K562 (cell line): ENCODE results near the gene HTR3E. TPM values are rescaled to one million over a fixed set of nuclear protein-coding genes. Genes with fewer than 3 reads are reported as not detected.

ENCODE experiments used
- ATF6 ChIP-seq: sonication (generic); formaldehyde crosslinking; IDR thresholded peaks from 2 replicates; pipeline ENCODE4 v1.4.0; 2020; ENCODE audit warnings: mild to moderate bottlenecking, missing genetic modification reagents
- FOXK2 ChIP-seq, 2 experiments: fragments of 450-650 bp; IDR thresholded peaks in 1 of 2; conservative IDR thresholded peaks in 1 of 2; 2 replicates each; pipeline ENCODE4 v1.6.1; 2016; ENCODE audit warnings: low read depth in 2 of 2, mild to moderate bottlenecking in 1 of 2
- JUNB ChIP-seq: fragments of 450-650 bp; formaldehyde crosslinking; conservative IDR thresholded peaks from 2 replicates; pipeline ENCODE4 v1.4.0; 2020; ENCODE audit warnings: mild to moderate bottlenecking
- REST ChIP-seq, 2 experiments: fragments of 450-650 bp; formaldehyde crosslinking in 1 of 2; IDR thresholded peaks; 2 replicates each; pipeline versions ENCODE4 v1.4.0 to v1.6.1; 2014 to 2020; ENCODE audit warnings: mild to moderate bottlenecking in 2 of 2, borderline replicate concordance in 1 of 2, low read depth in 1 of 2
- ZNF311 ChIP-seq: fragments of 250-450 bp; sonication (Bioruptor Pico); IDR thresholded peaks from 2 replicates; pipeline ENCODE4 v1.4.0; 2020; ENCODE audit warnings: mild to moderate bottlenecking, moderate library complexity
- polyA plus RNA-seq, 8 experiments: library from polyadenylated mRNA; depleted of rRNA in 4 of 8; stranded (reverse) in 5 of 8; unstranded in 3 of 8; fragments of >200 nt; fragmentation: Nextera tagmentation in 2 of 8; fragmentation: Illumina TruSeq in 1 of 8; extraction: Ambion mirVana in 2 of 8; extraction: Trizol in 1 of 8; gene quantifications; 2 replicates each; pipeline versions ENCODE4 v1.2.1 to v1.2.3, GENCODE V29; 2011 to 2014; ENCODE audit warnings: inconsistent platforms in 1 of 8, missing spikeins in 1 of 8
- total RNA-seq, 7 experiments: library from RNA; depleted of rRNA in 6 of 7; stranded (reverse); fragments of >200 nt in 6 of 7; fragmentation: Illumina TruSeq in 2 of 7; extraction: Trizol in 2 of 7; gene quantifications; 2 replicates each; pipeline versions ENCODE4 v1.2.1 to v1.2.3, GENCODE V29; 2011 to 2021; ENCODE audit warnings: low replicate concordance in 1 of 7

The HTR3E gene
- total and polyA plus RNA-seq, 9 of the 15 experiments (the other 6 are each of a cell fraction or from before 2014, with no cell fraction given): not detected

GRCh38 chr3:184133840-184134745 lies 37.2 kb downstream of the HTR3E start (continued):
- 0 out of 2 replicates have a peak, but pooled peaks have one; percentile 32 for TF ChIP-seq REST (IDR thresholded peaks at IDR 0.05; ENCODE audit: borderline replicate concordance)
- TF ChIP-seq REST (CRISPR knock-in tag; IDR thresholded peaks at IDR 0.05; ENCODE audit: low read depth): peak; percentile 36; the same call in 1 of the 2 replicates
- TF ChIP-seq JUNB (CRISPR knock-in tag): no peak
- TF ChIP-seq FOXK2 (conservative IDR thresholded peaks at IDR 0.05 in 1 of 2, IDR thresholded peaks at IDR 0.05 in 1 of 2; ENCODE audit: low read depth in 2 of 2): 0 out of 4 replicates have a peak, but pooled peaks of 1 of the 2 experiments have one; percentile 21
- TF ChIP-seq ATF6 (CRISPR knock-in tag): peak; percentile 88; the same call in 1 of the 2 replicates
- peak; percentile 66; the same call in 1 of the 2 replicates for TF ChIP-seq ZNF311 (CRISPR knock-in tag)
